T-helper 2 cell (primary cell): ENCODE data around the gene RNF182.
"Not testable (repeated sequence)": the region's sequence is repeated elsewhere in the genome, so short reads cannot be mapped to it uniquely, and the experiment has no call there.

Experiments
- DNase-seq, 5 experiments: peaks; one replicate each; pipeline versions ENCODE4 v3.0.0 to v3.0.0-alpha.2; 2012 to 2022
- total RNA-seq, 2 donors: gene quantifications; one replicate each; lab custom pipeline; 2026; lab: John Stamatoyannopoulos, UW

Gene RNF182, protein sequence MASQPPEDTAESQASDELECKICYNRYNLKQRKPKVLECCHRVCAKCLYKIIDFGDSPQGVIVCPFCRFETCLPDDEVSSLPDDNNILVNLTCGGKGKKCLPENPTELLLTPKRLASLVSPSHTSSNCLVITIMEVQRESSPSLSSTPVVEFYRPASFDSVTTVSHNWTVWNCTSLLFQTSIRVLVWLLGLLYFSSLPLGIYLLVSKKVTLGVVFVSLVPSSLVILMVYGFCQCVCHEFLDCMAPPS
- total RNA-seq: 0.54 to 0.62 reads per million in 2 donors

DNA sequence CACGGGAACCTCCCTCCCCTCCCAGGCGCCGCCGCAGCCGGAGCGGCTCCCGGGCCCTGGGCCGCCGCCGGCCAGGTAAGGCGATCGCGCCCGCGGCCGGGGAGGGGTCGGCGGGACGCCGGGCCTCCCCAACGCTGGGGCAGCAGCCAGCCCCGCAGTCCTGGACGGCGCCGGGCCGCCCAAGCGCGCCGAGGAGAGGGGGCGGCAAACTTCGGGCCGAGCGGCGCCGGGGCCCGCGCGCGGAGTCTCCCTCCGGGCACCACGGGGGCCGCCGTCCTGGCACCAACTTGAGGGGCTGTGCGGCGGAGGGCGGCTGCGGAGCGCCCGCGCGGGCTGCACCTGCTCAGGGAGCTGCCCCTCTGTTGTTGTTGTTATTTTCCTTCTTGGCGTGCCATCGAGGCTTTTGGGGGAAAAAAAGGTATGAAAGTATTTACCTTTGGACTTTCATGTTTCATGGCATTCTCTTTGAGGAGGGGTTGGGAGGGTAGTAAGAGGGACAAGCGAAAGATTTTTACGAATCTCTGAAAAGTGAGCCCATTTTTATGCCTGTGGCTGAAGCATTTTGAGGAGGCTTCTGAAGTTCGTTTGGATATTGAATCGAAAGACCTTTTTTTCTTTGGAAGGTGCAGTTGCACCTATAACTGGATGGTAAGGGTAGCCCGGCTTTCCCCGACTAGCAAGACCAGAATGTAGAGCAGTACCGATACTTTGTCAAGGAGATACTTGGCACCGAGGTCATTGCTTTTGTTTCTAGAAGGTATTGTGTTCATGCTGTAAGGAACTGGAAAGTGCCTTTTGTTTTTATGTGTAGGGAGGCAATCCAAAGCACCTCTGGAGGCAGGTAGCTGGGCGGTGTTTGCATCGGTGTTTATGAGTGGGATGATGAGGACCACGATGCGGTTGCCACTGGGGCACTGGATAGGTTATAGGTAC, at the start of gene RNF182:
RNF182 (plus strand) TSS at position 4 of the 933 bp plus-strand sequence. CDS start 52,168 bp downstream, outside the sequence.
- DNase-seq: peak in 2 of 5 experiments; percentile 11 to 24

DNA sequence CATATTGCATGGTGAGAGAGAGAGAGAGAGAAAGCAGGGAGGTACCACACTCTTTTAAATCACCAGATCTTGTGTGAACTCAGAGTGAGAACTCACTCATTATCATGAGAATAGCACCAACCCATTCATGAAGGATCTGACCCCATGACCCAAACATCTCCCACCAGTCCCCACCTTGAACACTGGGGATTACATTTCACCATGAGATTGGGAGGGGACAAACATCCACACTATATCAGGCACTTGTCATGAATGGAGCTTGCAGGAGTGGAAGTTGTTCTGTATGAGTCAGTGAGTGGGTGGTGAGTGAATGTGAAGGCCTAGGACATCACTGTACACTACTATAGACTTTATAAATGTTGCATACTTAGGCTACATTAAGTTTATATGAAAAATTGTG, 47.7 kb upstream of the RNF182 start:
- DNase-seq: no peak

DNA sequence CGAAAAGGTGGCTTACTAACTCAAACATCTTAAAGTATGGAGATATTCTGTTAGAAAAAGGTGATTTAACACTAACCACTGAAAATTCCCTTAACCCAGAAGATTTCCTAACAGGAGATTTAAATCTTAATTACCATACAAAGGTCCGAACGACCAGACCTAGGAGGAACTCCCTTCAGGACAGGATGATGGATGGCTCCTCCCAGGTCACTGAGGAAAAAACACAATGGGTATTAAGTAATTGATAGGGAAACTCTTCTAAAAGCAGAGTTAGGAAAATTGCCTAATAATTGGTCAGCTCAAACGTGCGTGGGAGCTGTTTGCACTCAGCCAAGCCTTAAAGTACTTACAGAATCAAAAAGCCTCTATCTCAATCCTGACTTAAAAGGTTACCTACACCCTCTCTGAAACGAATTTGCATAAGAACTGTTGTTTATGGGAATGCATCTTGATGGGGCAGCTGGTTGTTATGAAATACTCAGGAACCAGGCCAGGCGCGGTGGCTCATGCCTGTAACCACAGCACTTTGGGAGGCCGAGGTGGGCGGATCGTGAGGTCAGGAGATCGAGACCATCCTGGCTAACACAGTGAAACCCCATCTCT, 44.6 kb upstream of the RNF182 start:
- DNase-seq: not testable (repeated sequence)

DNA sequence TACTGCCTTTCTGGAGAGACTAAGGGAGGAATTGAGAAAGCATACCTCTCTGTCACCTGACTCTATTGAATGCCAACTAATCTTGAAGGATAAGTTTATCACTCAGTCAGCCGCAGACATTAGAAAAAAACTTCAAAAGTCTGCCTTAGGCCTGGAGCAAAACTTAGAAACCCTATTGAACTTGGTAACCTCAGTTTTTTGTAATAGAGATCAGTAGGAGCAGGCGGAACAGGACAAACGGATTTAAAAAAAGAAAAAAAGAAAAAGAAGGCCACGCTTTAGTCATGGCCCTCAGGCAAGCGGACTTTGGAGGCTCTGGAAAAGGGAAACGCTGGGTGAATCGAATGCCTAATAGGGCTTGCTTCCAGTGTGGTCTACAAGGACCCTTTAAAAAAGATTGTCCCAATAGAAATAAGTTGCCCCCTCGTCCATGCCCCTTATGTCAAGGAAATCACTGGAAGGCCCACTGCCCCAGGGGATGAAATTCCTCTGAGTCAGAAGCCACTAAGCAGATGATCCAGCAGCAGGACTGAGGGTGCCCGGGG, 43.1 kb upstream of the RNF182 start:
- DNase-seq: no peak

DNA sequence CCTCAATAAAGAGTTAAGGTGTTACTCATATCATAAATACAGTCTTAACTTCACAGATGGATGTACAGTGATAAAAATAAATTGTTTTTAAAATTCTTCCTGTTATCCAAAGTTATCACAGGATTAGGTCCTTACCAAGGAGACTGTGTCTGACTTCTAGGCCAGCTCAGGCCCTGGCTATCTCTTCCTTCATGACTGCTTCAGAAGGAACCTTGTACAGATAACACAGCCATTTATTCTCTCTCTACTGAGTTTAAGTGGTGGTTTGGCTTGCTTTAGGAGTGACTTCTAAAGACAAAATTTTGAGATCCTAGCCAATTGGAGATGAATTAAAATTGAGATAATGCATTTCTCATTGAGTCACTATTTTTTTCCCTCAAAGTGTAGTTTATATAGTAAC, 40.8 kb upstream of the RNF182 start:
- no peak for DNase-seq

DNA sequence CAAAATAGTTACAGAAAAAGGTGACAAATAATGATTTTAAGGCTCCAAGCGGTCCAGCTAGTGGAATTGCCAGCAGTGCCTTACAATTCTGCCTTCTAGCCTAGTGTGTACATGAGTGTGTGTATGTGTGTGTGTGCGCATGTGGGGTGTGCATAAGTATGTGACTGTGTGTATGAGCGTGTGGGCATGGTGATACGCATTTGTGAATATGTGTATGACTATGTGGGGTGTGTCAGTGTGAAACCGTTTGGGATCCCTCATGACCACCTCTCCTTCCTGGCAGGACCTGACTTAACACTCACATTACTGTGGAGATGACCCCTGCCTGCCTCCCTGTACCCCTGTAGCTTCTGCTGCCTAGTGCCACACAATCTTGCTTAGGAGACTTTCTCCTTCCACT, 40.4 kb upstream of the RNF182 start:
- DNase-seq: no peak

DNA sequence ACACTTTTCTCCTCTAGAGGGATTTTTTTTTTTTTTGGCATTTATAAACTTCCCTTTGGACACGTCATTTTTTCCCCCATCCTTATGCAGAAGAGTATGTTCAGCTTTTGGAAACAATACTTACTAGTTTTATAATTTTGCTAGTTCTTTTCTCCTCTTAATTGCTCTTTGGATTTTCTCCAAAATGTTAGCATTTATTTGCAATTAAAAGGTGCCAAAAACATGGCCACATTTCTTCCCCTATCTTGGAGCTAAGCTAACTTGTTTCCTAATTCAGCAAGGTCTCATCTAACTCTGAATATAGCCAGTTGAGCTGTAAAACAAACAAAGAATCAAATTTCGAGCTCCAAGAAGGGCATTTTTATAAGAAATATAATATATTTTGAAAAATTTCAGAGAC, 39.2 kb upstream of the RNF182 start:
- DNase-seq: no peak

DNA sequence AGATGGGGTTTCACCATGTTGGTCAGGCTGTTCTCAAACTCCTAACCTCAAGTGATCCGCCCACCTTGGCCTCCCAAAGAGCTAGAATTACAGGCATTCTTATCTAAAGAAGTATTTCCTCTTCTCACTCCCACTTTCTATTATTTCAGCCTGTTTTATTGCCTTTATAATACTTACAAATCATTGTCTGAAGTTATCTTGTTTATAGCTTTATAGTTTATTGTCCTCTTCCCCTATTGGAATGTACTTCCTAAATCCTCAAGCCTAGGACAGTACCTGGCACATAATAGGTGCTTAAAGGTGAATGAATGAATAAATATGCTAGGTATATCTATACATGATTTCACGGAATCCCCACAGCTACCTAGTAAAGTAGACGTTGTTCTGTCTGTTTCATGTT, 37.8 kb upstream of the RNF182 start:
- no peak for DNase-seq

DNA sequence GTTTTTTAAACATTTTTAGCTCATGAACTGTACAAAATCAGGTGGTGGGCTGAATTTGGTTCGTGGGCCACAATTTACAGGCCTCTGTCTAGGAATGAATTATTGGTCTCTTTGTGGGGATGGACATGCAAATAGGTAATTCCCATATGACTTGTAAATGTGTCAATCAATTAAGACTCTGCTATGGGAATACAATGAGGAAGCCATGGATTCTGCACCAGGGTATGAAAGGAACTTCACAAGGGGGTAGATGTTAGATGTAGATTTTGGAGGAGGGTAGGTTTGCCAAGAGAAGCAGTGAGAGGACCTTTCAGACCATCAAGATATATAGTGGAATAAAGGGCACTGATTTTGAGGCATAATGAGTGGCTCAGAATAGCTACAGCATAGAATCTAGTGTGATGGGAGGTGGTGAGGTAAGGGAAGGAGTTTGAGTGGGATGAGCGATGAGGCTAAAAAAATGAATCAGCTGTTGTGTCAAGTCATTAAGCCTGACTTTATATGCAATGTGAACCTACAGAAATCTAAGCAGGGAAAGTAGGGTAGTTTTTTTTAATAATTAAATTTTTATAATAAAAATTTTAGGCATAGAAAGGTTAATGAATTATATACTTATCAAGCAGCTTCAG, 32.6 kb upstream of the RNF182 start:
- no peak for DNase-seq

DNA sequence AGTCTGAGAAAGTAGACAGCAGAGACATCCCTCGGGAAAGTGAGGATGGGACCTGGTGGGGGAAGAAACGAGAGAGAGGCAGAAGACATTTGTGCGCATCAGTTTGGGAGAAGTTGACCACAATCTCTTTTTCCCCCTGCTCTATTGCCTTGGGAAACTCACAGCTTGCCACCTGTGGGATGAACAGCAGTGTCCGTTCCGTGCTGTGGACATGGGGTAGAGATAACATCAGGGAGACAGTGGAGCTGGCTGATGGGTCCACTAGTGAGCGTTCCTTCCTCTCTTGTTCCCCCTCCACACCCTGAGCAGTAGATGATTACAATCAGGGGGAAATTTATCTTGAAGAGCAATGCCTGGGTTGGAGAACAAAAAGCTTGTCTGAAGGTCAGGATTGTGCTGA, 21.8 kb upstream of the RNF182 start:
- no peak for DNase-seq

DNA sequence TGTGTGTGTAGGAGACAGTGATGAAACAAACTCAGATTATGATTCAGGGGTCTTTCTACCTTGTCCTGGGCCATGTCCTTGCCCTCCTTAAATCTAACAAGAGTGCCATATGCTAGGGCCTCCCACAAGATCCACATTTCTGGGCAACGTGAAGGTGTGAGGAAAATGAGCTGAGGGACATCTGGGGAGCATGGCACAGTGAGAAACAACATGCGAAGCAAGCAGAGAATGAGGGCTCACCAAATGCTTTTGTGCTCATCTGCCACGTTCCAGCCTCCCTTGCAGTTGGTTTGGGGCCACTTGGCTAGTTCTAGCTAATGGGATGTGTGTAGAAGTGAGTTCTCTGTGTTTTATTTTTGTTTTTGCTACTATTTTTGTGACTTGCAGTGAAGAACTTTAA, 21.4 kb upstream of the RNF182 start:
- no peak for DNase-seq

DNA sequence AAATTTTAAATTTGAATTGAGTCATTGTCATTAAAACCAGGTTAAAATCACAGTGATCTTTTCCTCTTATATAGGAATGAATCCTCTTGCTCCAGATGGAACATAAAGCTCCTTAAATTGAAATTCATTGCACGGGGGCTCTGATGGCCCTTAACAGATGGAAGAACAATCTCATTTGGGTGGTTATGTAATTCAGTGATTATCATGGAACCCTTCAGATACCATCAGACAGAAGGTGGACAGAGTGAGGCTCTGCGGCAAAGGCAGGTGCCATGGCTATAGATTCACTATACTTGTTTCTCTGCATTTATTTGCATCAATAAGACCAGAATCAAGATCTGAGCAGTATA, 17.8 kb upstream of the RNF182 start:
- DNase-seq: no peak

DNA sequence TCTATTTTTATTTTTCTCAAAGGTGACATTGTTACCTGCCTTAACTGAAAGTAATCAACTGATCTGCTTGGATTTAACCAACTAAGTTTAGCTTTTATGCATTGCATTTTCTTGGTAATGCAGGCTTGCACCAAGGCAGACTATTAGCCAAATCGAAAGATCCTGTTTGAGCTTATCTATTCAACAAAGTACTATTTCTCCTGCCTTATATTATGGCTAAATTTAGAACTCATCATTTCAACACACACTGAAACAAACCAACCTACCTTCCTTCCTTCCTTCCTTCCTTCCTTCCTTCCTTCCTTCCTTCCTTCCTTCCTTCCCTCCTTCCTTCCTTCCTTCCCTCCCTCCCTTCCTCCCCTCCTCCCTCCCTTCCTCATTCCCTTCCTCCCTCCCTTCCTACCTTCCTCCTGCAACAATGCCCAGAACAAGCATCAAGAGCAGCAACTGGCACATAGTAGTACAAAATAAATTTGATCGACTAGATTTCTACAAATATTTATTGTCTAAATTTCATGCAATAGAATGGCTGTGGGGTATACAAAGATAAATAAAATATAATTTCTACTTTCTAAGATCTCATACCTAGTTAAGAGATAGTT, 17.0 kb upstream of the RNF182 start:
- no peak for DNase-seq

DNA sequence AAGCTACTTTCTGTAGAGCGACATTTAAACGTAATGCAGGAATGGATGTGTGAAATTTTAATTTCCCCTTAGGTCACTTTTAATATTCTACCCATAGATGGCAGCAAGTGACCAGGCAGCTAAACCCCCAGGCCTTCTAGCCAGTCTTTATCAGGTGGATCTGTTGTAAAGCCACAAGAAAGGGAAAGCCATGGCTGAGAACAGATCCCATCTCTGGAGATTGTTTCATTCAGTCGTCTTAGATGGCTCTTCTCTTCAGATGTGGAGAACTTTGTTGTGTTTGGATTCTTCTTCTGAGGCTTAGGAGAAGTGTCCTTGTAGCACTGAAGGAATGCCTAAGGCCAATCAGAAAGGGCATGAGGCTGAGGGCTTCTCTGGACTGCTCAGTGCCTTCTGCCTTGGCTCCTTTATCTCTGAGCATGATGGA, 15.8 kb upstream of the RNF182 start:
- DNase-seq: peak in 3 of 5 experiments; percentile 33 to 59 (median 33)

DNA sequence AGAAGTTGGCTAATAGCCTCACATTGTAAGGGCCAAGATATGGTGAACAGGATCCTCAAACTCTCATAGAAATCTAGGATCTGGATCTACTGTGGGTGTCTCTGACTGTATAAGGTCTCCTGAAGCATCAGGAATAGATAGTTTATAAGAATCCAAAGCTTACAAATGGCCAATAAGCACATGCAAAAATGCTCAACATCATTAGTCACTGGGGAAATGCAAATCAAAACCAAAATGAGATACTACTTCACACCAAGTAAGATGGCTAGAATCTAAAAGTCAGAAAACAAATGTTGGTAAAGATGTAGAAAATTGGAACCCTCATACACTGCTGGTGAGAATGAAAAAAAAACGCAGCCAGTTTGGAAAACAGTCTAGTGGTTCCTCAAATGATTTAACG, 14.3 kb upstream of the RNF182 start:
- no peak for DNase-seq

DNA sequence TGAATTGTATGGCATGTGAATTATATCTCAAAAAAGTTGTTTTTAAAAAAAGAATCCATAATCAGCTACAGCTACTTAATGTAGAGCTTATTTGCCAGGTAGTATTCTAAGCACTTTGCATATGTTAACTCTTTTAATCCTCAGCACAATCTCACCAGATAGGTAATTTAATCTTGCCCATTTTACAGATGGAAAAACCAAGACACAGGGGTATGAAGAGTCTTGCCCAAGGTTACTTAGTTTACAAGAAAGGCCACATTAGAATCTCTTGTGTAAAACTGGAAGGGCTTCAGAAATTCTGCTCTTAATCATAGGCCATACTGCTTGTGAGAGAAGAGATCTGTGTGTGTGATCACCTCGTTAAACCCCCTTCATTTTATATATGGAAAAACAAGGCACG, 13.4 kb upstream of the RNF182 start:
- DNase-seq: no peak

DNA sequence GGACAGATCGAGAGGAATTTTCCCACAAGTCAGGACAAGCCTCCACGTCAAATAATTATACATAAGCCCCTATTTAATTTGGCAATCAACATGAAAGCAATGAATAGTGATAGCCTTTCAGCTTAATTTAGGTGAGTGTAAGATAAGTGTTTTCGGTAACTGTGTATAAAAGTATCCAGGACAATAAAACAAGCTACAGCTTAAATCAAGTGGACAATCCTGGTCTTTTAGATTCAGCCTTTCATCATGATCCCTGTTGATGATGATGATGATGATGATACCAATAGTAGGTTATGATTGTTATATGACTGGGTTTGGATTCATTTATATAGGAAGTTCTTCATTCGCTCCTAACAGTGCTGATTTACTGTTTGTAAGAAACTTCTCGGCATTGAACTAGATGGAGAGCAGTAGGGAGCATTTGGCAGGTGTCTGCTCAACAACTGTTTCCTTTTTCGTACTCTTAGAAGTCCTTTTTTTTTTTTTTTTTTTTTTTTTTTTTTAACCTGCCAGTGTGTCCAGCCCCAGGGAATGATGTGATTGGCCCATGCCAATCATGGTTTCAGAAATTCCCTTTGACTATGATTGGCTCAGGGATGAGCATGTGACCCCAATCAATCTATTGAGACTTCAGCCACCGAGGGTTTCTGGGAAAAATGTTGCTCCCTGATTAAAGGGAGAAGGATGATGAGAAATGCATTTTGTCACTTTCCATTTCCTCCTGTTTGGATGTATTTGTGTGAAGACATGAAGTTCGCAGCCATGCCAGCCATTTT, 11.3 kb upstream of the RNF182 start:
- DNase-seq: no peak

DNA sequence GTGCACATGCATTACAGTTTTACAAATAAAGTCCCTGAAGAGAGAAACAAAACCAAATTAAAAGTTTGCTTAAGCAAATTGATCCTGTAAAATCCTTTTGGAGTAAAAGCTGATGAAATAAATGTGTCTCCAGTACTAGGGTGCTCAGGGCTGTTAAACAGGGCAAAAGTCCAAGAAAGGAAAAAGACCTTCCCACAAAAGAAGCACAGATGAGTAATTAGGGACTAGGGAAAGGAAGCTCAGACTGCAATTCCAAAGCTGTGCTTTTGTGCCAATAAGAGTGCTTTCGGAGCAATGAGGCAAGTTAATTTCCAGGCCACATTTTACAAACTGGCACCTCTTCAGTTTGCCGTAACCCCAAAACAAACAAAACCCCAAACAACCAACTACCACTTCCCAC, 10.4 kb upstream of the RNF182 start:
- no peak for DNase-seq

DNA sequence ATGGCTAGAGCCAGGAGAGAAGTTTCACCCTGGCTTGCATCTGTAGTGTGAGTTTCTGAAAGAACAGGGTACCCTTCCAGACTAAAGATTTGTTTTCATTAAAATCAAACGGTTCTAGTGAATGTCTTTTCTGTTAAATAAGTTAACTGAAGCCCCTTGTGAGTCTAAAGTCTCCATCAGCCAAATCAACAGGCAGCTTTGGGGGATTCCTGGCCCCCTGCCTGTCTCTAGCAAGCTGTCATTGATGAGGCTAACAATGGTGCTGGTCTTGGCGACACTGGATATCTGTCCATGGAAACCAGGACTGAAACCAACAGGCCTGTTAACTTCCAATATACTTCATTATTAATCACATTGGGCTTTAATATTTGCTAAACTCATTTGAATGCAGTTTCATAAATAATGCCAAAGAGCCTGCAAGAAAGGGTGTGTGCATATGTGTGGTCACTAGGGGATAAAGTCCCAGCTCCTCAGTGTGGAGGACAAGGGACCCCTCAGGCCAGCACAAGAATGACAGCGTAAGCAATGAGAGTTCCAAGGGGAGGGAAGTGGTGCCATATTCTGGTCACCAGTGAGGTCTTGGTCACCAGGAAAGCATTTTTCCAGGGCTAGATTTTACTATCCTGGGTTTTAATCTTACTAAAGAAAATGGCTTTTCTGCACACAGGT, 9.1 kb upstream of the RNF182 start:
- DNase-seq: no peak

DNA sequence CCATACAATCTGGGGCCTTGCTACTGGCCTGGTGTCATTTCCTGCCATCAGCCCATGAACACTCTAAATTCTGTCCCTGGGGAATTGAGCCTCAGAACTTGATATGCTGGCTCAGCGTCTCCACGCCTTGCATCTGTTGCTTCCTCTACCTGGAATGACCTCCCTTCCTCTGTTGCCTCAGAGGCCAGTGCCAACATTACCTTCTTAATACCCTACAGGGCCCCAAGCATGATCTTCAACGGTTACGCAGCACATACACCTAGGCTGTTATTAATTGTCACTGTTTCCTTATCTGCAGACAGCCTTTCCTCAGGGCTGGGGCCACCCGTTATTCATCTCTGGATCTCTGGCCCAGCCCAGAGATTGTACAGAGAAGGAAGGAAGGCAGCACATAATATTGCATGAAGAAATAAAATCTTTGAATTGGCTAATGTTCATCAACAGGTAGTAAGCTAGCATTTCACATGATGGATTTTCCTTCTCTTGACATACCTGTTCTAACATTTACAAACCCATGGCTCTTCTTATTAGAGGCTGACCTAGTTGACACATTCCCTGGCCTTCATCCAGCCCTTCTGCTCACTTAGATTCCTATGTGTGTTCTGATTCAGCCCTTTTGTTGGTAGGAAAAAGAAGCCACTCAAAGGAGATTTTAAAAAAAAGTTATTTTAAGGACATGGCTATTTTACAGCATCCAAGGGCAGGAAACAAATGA, 8.4 kb upstream of the RNF182 start:
- no peak for DNase-seq
